ENCODE measurements around the gene TBC1D2.

DNA sequence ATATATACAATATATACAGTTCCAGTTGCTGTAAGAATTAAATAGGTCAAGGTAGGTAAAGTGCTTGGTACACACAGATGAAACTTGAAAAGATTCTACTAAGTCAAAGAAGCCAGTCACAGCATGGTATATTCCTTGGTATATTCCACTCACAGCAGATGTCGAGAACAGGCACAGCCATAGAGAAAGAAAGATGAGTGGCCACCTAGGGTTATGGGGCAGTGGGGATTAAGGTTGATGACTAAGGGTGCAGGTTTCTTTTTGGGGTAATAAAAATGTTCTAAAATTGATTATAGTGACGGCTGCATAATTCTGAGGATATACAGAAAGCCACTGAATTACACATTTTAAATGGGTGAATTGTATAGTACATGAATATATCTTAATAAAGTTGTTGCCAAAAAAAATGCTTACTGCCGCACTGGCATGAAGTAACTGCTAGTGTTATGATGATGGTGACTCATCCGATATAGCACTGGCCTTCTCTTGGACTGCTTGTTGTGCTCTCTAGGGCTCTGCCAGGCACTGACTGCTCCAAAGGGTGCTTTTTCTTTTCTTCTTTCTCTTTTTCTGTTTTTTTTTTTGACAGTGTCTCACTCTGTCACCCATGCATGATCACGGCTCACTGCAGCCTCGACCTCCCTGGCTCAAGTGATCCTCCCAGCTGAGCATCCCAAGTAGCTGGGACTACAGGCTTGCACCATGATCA is 23.5 kb downstream of the TBC1D2 start:
- no peak for TF ChIP-seq POLR2A (IDR thresholded peaks at IDR 0.05)
- TF ChIP-seq, protein P1, sequence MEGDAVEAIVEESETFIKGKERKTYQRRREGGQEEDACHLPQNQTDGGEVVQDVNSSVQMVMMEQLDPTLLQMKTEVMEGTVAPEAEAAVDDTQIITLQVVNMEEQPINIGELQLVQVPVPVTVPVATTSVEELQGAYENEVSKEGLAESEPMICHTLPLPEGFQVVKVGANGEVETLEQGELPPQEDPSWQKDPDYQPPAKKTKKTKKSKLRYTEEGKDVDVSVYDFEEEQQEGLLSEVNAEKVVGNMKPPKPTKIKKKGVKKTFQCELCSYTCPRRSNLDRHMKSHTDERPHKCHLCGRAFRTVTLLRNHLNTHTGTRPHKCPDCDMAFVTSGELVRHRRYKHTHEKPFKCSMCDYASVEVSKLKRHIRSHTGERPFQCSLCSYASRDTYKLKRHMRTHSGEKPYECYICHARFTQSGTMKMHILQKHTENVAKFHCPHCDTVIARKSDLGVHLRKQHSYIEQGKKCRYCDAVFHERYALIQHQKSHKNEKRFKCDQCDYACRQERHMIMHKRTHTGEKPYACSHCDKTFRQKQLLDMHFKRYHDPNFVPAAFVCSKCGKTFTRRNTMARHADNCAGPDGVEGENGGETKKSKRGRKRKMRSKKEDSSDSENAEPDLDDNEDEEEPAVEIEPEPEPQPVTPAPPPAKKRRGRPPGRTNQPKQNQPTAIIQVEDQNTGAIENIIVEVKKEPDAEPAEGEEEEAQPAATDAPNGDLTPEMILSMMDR (IDR thresholded peaks at IDR 0.05) = no peak

All from uterus (tissue), 2 donors.